ENCODE data around the gene FBXO21.

DNA sequence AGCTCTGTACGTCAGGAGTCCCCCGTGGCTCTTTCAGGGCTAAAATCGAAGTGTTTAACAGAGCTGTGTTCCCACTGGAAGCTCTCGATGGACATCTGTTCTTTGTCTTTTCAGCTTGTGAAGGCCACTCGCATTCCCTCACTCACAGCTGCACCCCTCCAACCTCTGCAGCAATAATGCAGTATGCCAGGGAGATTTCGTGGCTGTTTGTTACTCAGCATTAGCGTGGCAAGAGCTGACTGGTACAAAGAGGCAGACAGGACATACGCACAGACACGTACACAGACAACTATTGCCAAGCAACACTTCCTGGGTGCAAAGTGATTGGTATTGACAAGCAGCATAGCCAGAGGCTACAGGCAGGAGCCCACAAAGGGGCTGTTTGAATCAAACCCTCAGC lies 11.8 kb upstream of the FBXO21 start:
- TF ChIP-seq, protein P1, sequence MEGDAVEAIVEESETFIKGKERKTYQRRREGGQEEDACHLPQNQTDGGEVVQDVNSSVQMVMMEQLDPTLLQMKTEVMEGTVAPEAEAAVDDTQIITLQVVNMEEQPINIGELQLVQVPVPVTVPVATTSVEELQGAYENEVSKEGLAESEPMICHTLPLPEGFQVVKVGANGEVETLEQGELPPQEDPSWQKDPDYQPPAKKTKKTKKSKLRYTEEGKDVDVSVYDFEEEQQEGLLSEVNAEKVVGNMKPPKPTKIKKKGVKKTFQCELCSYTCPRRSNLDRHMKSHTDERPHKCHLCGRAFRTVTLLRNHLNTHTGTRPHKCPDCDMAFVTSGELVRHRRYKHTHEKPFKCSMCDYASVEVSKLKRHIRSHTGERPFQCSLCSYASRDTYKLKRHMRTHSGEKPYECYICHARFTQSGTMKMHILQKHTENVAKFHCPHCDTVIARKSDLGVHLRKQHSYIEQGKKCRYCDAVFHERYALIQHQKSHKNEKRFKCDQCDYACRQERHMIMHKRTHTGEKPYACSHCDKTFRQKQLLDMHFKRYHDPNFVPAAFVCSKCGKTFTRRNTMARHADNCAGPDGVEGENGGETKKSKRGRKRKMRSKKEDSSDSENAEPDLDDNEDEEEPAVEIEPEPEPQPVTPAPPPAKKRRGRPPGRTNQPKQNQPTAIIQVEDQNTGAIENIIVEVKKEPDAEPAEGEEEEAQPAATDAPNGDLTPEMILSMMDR (conservative IDR thresholded peaks at IDR 0.05) = no peak
- no peak for TF ChIP-seq EZH2 (IDR thresholded peaks at IDR 0.05; ENCODE audit: low read depth)

Measured in PC-9 (cell line).